ENCODE measurements around the gene FA2H.
A peak's percentile ranks its signal among the peaks of the same experiment; 100 is the strongest.
"Not testable (repeated sequence)": the region's sequence is repeated elsewhere in the genome, so short reads cannot be mapped to it uniquely, and the experiment has no call there.

The FA2H gene

GRCh38 chr16:74769586-74770190 is 4.9 kb downstream of the FA2H start:
- no peak for DNase-seq (ENCODE audit: low spot score)

- no peak for DNase-seq (ENCODE audit: low spot score)
These were observed 6.4 kb downstream of the FA2H start for GRCh38 chr16:74768239-74768638.

- no peak for DNase-seq (ENCODE audit: low spot score)
These were observed 6.9 kb downstream of the FA2H start for GRCh38 chr16:74767749-74768148.

DNA sequence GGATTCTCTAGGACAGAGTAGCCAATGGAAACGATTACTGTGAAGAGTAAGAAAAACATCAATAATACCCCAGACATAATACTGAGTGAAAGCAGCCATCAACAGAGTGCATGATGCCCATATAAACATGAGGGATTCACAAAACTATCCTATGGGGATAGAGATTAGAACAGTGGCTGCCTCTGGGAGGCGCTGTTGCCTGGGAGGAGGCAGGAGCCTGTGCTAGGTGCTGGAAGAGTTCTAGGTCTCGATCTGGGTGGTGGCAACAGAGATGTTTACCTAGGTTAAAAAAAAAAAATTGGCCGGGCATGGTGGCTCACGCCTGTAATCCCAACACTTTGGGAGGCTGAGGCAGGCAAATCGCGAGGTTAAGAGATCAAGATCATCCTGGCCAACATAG is 7.9 kb downstream of the FA2H start:
- no peak for DNase-seq (ENCODE audit: low spot score)

DNA sequence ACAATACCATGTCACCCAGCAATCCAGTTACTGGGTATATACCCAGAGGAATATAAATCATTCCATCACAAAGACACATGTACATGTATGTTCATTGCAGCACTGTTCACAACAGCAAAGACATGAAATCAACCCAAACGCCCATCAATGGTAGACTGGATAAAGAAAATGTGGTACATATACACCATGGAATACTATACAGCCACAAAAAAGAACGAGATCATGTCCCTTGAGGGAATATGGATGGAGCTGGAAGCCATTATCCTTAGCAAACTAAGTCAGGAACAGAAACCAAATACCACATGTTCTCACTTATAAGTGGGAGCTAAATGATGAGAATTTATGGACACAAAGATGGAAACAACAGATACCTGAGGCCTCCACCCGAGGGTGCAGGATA is 10.4 kb downstream of the FA2H start:
- not testable (repeated sequence) for DNase-seq (ENCODE audit: low spot score)

GRCh38 chr16:74761665-74762064 is 13.0 kb downstream of the FA2H start:
- no peak for DNase-seq (ENCODE audit: low spot score)

GRCh38 chr16:74760007-74760767 is 14.4 kb downstream of the FA2H start:
- no peak for DNase-seq (ENCODE audit: low spot score)

DNA sequence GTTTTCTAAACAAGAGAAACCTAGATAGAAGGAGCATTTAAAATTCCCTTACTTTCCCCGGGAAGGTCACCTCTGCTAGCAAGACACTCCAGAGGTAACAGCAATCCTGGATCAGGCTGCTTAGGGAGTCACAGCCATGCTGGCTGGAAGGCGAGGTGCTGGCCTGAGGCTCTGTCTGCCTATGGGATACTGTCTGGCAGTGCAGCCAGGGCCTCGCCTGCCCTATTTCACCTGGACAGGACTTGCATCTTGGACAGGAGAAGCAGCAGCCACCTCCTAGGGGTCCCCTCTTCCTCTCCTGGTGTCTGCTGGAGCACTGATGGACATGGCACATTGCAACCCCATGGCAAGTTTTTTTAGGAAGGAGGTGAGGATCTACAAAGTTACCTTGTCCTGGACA is 15.1 kb downstream of the FA2H start:
- DNase-seq (ENCODE audit: low spot score): no peak

DNA sequence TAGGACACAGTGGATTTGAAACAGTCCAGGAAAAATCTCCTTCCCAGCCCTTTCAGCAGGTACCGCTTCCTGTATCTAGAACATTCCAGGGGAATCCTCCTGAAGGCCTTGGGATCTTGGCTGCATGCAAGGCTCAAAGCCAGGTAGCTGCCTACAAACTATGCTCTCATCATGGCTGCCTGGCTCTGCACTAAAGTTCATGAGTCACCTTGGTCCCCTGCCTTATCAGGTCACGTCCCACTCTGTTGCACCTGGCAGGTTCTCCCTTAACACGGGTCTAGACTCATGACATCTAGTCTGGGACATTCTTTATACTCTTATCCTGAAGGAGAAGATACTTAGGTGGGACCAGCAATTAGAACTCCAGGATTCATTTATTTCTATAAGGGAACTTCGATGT is 15.8 kb downstream of the FA2H start:
- DNase-seq (ENCODE audit: low spot score): no peak

DNA sequence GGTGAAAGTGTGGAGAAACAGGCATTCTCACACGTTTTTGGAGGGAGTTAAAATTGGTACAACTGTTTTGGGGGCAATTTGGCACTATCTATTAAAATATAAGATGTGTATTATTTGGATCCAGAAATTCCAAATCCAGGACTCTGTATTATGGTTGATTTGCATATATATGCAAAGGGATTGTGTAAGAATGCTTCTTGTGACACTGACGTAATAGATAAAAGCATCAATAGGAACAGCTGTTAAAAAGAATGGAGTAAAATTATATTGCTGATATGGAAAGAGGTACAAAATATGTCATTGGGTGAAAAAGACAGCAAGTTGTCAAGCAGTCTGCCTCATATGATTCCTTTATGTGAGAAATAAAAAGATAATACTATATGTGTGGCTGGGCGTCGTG is 17.3 kb downstream of the FA2H start:
- DNase-seq (ENCODE audit: low spot score): no peak

- DNase-seq (ENCODE audit: low spot score): no peak
These were observed 18.4 kb downstream of the FA2H start for GRCh38 chr16:74756203-74756602.

- DNase-seq (ENCODE audit: low spot score): no peak
These were observed 21.4 kb downstream of the FA2H start for GRCh38 chr16:74753180-74753579.

DNA sequence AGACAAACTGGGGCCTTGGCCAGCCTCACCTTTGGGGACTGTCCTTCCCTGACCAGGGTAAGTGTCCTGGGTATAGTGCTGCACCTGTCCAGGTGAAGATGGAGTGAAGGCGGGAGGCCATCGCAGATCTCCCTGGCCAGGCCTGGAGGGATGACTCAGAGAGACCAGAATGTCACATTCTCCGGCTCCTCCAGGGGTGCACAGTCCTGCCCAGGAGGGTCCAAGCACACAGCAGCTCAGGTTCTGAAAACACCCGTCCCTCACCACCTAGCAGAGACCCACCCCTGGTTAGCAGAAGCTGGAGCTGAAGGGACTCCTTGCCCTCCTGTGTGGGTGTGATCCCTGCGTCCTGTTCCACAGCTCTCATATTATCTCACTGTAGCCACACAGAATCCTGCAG is 21.9 kb downstream of the FA2H start:
- no peak for DNase-seq (ENCODE audit: low spot score)

- DNase-seq (ENCODE audit: low spot score): no peak
These were observed 22.4 kb downstream of the FA2H start for GRCh38 chr16:74752258-74752657.

DNA sequence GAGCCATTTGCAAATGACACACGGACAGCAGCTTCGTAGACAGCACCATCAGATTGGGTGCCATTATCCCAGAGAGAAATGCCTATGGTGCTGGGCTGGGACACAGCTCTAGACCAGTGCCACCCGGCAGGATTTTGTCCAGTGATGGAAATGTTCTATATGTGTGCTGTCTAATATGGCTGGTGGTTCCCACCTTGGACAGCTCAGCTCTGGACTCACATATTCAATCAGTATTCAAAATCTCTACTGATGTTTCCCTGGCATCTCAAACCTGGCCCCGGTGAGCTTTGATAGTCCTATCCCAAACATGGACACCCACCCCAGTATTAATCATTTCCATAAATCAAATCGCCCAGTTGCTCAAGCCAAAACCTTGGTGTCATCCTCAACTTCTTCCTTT is 23.0 kb downstream of the FA2H start:
- no peak for DNase-seq (ENCODE audit: low spot score)

DNA sequence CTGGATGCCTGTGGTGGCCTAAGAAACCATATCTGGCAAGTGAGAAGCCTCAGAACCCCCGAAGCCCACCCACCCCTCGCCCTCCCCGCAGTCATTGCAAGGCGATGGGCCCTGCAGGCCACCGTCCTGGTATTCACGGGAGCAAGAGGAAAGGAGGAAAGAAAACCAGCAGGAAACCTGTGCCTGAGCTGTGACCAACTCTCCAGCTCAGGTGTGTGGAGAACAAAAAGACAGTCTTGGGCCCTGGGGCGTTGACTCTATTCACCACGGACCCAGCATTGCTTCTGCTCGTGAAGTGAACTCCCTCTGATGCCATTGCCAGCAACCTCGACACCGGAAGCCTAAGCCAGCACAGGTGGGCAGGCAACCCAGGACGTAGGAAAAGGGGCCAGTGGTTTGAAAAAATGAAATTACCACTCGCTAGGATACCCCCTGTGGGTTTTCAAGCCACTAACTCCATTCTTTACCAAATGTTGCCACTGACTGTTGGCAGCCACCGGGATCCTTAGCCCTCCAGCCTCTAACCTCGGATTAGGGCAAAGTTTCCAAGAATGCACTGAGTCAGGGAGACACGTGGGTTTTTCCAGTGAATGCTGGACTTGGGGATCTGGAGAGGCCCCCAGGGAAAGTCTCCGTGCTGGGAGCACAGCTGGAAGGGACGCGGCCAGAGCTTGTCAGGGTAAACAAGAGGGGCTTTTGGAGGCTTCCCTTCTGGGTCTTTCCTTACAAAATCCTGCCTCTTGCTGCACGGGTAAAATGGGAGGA is 25.1 kb downstream of the FA2H start:
- no peak for DNase-seq (ENCODE audit: low spot score)

GRCh38 chr16:74748616-74749026 is 26.0 kb downstream of the FA2H start:
- peak; percentile 90 for DNase-seq (ENCODE audit: low spot score)

DNA sequence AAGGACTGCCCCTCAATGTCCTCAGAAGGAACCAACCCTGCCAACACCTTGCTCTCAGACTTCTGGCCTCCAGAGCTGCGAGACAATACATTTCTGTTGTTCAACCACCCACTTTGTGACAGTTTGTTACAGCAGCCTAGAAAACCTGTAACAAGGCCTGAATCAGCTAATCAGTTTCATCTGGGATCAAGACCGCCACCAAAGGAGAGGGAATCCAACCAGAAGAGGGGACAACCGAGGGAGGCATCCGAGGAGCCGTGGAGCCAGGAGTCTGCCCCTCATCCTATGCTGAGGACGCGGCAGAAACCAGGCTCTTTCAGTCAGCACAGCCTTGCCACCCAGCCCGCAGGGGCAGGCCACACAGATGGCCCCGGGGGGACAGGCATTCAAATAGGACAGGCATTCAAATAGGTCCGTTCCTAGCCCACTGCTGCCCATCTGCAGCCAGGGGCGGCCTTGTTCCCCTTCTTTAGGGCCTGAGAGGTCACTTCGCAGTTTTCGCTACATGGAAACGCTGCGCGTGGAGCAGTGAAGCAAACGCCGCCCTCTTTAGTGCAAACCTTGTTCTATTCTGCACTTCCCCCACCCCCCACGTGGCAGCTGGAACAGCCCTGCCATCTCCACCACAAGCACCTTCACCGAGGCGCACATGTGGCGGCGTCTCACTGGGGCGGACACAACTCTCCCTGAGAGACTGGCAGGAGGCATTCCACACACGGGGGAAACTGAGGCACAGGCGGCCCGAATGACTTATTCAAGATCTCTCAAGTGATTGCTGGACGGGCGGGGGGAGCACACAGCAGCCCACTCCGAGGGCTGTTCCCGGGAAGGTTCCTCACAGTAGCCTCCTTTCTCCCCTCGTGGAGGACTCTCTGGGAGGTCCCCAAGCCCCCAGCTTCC is 26.7 kb downstream of the FA2H start:
- peak; percentile 83 for DNase-seq (ENCODE audit: low spot score)

DNA sequence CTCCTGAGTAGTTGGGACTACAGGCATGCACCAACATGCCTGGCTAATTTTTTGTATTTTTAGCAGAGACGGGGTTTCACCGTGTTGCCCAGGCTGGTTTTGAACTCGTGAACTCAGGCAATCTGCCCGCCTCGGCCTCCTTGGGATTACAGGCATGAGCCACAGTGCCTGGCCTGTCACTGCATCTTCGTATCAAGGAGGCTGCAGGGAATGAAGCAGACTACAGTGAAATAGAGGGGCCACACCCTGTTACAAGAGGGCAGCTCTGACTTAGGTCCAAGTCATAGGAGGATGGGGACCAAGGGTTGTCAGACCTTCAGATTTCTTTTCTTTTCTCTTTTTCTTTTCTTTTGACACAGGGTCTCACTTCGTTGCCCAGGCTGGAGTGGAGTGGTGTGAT is 28.7 kb downstream of the FA2H start:
- no peak for DNase-seq (ENCODE audit: low spot score)

DNA sequence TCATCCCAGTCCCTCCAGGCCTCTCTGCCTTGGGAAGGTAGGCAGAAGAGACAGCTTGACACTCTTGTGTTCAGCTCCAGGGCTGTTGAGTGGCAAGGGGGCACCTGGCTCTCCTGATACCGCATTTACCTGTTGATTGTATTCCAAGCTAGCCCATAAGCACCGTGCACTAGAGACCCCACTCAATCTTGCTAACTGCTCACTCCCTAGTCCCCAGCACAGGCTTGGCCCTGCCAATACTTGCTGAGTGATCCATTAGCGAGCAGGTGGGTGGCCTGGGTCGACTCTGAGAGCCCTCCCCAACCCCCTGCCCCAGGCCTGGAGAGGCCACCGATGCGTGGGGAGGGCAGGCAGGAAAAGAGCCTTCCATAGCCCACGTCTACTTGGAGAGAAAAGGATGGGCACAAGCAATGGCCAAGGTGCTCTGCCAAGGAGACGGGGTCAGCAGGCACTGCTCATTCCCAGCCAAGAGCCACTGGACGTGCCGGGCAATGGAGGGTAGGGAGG is 29.5 kb downstream of the FA2H start:
- no peak for DNase-seq (ENCODE audit: low spot score)

GRCh38 chr16:74744566-74744965 is 30.1 kb downstream of the FA2H start:
- no peak for DNase-seq (ENCODE audit: low spot score)

Data from putamen (tissue), 1 donor.